GM12865 (cell line): ENCODE measurements around the gene ZNF587B.
A peak's percentile ranks its signal among the peaks of the same experiment; 100 is the strongest.
"Not testable (repeated sequence)": the region's sequence is repeated elsewhere in the genome, so short reads cannot be mapped to it uniquely, and the experiment has no call there.

Source experiments
- DNase-seq: peaks from one replicate; pipeline ENCODE4 v3.0.0; 2010; ENCODE audit warnings: low read depth
- H3K4me3 ChIP-seq: 2 replicates; pipeline ENCODE4 v1.5.1; 2011; ENCODE audit warnings: mild to moderate bottlenecking, low read depth, low read length, control low read depth
- CTCF ChIP-seq: IDR thresholded peaks from 2 replicates; pipeline ENCODE4 v1.5.1; 2011; ENCODE audit warnings: low read length, control low read depth, low read depth, inconsistent platforms; ENCODE audit not compliant: insufficient read depth; ENCODE audit errors: missing control alignments

Gene ZNF587B

DNA sequence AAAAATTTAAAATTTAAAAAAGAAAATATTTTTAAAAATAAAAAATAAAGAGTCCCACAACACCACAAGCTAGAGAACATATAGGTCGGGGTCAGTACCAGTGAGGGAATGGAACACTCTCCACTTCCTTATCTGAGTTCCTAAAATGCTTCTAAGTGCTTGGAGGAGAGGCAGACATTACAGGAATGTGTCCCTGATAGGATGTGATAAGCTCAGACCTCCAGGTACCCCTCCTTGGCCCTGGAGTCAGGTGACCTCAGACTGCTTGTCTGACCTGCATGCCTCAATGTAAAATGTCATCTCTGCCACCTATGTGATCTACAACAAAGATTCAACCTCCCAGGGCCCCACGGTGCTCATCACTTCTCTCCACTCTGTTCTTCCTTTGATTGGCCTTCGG is 55.9 kb downstream of the ZNF587B start:
- H3K4me3 ChIP-seq: no peak overlapping the region
- no peak for TF ChIP-seq CTCF
- DNase-seq: no peak

DNA sequence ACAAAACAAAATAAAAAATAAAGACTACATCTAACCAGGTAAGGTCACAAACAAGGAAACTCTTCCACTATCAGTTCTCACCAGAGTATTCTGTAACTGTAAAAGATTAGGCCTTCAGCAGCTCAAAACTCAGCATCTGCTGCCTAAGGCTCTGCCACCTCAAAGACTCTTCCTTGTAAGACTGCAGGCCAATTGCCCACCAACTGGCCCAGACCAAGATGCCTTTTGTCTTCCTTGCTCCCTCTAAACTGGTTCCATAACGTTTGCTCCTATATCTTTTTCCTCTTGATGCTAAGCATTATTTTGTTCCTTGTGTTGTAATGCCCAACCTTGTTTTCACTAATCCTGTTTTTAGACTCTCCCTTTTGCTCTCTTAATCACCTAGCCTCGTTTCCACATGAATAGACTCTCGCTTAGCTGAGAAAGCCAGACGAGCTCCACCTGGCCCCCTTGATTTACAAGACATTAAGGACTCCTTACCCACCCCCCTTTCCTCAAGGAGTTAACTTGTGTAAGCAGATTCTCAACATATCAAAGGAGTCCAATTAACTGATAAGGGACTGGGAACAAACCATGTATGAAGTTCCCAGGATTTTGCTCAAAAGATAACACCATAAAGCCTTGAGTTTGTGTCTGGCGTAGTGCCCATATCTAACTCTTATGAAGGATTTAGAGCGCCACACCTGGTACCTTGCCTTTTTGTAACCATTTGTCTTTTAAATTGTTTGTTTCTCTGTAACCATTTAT is 57.3 kb downstream of the ZNF587B start:
- TF ChIP-seq CTCF: no peak
- H3K4me3 ChIP-seq: peak overlapping the region; percentile 53
- DNase-seq: no peak

GRCh38 chr19:57888107-57888559 is 58.0 kb downstream of the ZNF587B start:
- TF ChIP-seq CTCF: no peak
- no peak for DNase-seq
- H3K4me3 ChIP-seq: peak overlapping the region; percentile 53

DNA sequence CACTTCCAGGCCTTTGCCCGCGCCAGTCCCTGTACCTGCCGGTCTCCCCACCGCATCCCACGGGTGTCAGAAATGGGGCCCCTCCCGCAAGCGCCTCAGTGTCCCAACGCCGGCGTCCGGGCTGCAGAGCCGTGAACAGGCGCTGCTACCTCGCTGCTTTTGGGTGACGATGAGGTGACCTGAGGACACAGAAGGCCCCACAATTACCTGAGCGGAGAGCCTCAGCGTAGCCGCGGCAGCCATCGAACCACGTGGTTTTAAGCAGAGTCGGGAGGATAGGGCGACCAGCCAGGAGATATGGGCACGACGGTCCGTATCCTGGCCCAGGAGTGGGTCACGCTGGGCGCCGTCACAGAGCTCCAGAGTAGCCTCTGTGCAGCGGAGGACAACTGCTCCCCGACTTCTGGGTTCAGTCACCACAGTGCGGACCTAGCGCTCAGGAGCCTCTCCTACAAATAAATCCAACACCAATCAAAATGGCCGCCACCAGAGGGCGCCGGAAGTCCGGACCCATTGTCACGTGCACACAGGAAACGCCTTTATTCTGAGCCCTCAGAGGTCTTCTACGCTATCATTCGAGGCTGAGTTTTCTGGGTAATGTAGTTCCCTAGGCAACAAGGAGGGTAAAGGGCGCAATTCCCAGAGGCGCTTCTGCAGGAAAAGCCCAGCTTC is 58.6 kb downstream of the ZNF587B start, which contains the start of gene ZNF814:
Gene ZNF814, minus strand, starts transcription at position 478 of the 672 bp plus-strand sequence. Its CDS starts 235 bp downstream, at position 243.
- no peak for TF ChIP-seq CTCF
- DNase-seq: peak; percentile 89
- peak within 1 kb of the TSS; percentile 53 for H3K4me3 ChIP-seq

- not testable (repeated sequence) for H3K4me3 ChIP-seq, DNase-seq
These were observed 60.6 kb downstream of the ZNF587B start for GRCh38 chr19:57890706-57891105.
